Hepatocyte (in vitro differentiated cells): ENCODE measurements around the gene C2CD4C.

Experiments
- CTCF ChIP-seq: fragments of 200-600 bp; sonication (generic); IDR thresholded peaks from 2 replicates; pipeline ENCODE4 v1.5.1; 2016; ENCODE audit warnings: antibody characterized with exemption, mild to moderate bottlenecking; ENCODE audit not compliant: poor library complexity
- EZH2 ChIP-seq: fragments of 200-600 bp; sonication (generic); IDR thresholded peaks from 2 replicates; pipeline ENCODE4 v1.6.1; 2016; ENCODE audit warnings: antibody characterized with exemption, mild to moderate bottlenecking, borderline replicate concordance
- EZH2phosphoT487 ChIP-seq: fragments of 200-600 bp; sonication (generic); IDR thresholded peaks from one replicate; pipeline ENCODE4 v1.6.1; 2018; ENCODE audit warnings: antibody characterized with exemption, mild to moderate bottlenecking, low read depth, moderate library complexity; ENCODE audit not compliant: unreplicated experiment, severe bottlenecking

DNA sequence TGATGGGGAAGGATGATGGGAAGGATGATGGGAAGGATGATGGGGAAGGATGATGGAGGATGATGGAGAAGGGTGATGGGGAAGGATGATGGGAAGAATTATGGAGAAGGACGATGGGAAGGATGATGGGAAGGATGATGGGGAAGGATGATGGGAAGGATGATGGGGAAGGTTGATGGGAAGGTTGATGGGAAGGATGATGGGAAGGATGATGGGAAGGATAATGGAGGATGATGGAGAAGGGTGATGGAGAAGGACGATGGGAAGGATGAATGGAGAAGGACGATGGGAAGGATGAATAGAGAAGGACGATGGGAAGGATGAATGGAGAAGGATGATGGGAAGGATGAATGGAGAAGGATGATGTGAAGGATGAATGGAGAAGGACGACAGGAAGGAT is 13.5 kb downstream of the C2CD4C start:
- TF ChIP-seq CTCF (no peak), EZH2 (no peak), EZH2phosphoT487 (no peak)
